GM13976 (cell line): ENCODE data around the gene NDRG3.

Experiments used
- DNase-seq: peaks from one replicate; pipeline ENCODE4 v3.0.0; 2012; ENCODE audit warnings: low spot score
- CTCF ChIP-seq: IDR thresholded peaks from 2 replicates; pipeline ENCODE4 v1.5.1; 2012; ENCODE audit warnings: borderline replicate concordance, mild to moderate bottlenecking; ENCODE audit not compliant: insufficient read depth; ENCODE audit errors: extremely low read depth, missing control alignments, control extremely low read depth
- in situ Hi-C: fragments of 300-500 bp; cut with MboI; formaldehyde crosslinking; loops from one replicate; pipeline ENCODE4 v1.12.0; 2022; ENCODE audit warnings: low sequenced_read_pairs, mixed read lengths, inconsistent platforms; ENCODE audit not compliant: unreplicated experiment

The NDRG3 gene

GRCh38 chr20:36656733-36657132, 89.2 kb downstream of the NDRG3 start:
- no peak for TF ChIP-seq CTCF
- no peak for DNase-seq
- in situ Hi-C loops: no loop called here

GRCh38 chr20:36655004-36655403, 90.9 kb downstream of the NDRG3 start:
- no peak for DNase-seq
- in situ Hi-C loops: no loop called here
- no peak for TF ChIP-seq CTCF

- in situ Hi-C loops: no loop called here
- TF ChIP-seq CTCF: no peak
- DNase-seq: no peak
These were observed 91.4 kb downstream of the NDRG3 start for GRCh38 chr20:36654506-36654905.

- no peak for DNase-seq
- TF ChIP-seq CTCF: no peak
- in situ Hi-C loops: no loop called here
These were observed 92.4 kb downstream of the NDRG3 start for GRCh38 chr20:36653456-36653855.

DNA sequence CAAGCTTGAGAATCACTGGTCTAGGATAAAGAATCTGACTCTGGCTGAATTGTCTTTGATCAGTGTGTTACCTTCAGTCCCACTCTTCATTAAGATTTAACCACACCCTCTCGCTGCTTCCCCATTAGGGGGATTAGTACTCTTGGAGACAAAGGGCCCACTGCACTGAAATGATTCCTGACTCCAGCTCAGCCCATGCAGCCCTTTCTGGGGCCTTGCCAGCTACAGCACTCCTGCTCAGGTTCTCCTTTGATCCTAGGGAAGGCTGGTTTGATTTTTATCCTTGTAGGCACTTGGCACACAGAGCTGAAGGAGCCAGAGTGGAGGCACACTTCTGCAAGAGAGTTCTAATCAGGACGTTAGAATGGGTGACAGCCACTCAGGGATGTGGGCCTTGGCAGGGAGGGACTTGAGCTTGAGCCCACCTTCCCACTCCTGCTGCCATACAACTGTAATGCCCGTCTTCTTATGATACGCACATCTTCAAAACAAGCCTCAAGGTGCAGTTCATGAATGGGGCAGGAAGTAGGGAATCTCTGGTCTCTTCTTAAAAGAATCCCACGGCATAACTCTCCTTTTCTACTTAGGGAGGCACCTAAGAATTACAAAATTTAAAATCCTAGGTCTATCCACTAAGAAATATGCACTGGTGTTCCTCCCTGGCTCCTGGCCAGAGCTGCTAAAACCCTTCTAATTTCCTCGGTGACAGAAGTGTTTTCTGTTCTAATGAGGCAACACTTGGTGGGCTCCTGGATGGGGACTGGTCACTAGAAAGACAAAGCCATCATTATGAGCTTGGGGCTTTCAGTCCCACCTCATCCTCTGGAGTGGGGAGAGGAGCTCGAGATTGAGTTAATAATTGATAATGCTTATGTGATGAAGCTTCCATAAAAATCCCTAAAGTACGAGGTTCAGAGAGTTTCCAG, 98.4 kb downstream of the NDRG3 start:
- in situ Hi-C loops: no loop called here
- no peak for TF ChIP-seq CTCF
- DNase-seq: no peak

- TF ChIP-seq CTCF: no peak
- DNase-seq: no peak
- in situ Hi-C loops: no loop called here
These were observed 99.2 kb downstream of the NDRG3 start for GRCh38 chr20:36646678-36647077.
